Thymus (tissue), 11 donors: ENCODE data around the gene MROH7. TPM values are rescaled to one million over a fixed set of nuclear protein-coding genes. Genes with fewer than 3 reads are reported as not detected.

Source experiments
- DNase-seq, 9 donors: peaks; one replicate each; pipeline ENCODE4 v3.0.0-alpha.2; 2013; ENCODE audit warnings: low spot score in 9 of 9, low read depth in 6 of 9, missing footprints in 1 of 9
- H3K27ac ChIP-seq, 2 donors: one replicate each; pipeline ENCODE4 v1.5.1; 2013; ENCODE audit warnings: control low read depth in 1 of 2, low read depth in 1 of 2, low read length in 1 of 2, mild to moderate bottlenecking in 1 of 2, moderate library complexity in 1 of 2
- H3K27me3 ChIP-seq, 2 donors: one replicate each; pipeline ENCODE4 v1.5.1; 2013; ENCODE audit warnings: low read length in 1 of 2; ENCODE audit not compliant: control insufficient read depth in 2 of 2, insufficient read depth in 1 of 2
- H3K36me3 ChIP-seq, 2 donors: one replicate each; pipeline ENCODE4 v1.5.1; 2013; ENCODE audit warnings: low read length in 1 of 2, mild to moderate bottlenecking in 1 of 2, moderate library complexity in 1 of 2; ENCODE audit not compliant: control insufficient read depth in 2 of 2, insufficient read depth in 2 of 2
- H3K4me1 ChIP-seq, 2 donors: one replicate each; pipeline ENCODE4 v1.5.1; 2013; ENCODE audit warnings: low read length in 2 of 2; ENCODE audit not compliant: control insufficient read depth in 2 of 2, insufficient read depth in 2 of 2
- H3K4me3 ChIP-seq, 2 donors: one replicate each; pipeline ENCODE4 v1.5.1; 2013; ENCODE audit warnings: low read length in 2 of 2, control low read depth in 1 of 2, mild to moderate bottlenecking in 1 of 2
- H3K9me3 ChIP-seq, 2 donors: one replicate each; pipeline ENCODE4 v1.5.1; 2013; ENCODE audit warnings: low read length in 1 of 2, mild to moderate bottlenecking in 1 of 2; ENCODE audit not compliant: control insufficient read depth in 2 of 2, insufficient read depth in 1 of 2
- WGBS: extraction: QIAGEN DNeasy Blood & Tissue Kit; methylation state at CpG from one replicate; pipeline ENCODE4 v1.1.7; 2013; 5-methylcytosine and 5-hydroxymethylcytosine counted together
- polyA plus RNA-seq: library from polyadenylated mRNA; stranded (reverse); fragments of 200-250 nt; gene quantifications from one replicate; pipeline ENCODE4 v1.2.3, GENCODE V29; 2013
- total RNA-seq: library from RNA; stranded (reverse); fragments of 120-200 nt; gene quantifications from one replicate; pipeline ENCODE4 v1.2.4, GENCODE V29; 2013
- donor health status: healthy.

The MROH7 gene
- total and polyA plus RNA-seq, 2 donors = 0.24 to 1.1 TPM

GRCh38 chr1:54699936-54700525 is 58.4 kb downstream of the MROH7 start:
- H3K9me3 ChIP-seq = no peaks in the 10 kb centered on the region
- H3K36me3 ChIP-seq = no peaks in the 10 kb centered on the region
- 95% methylated on average over 11 of the region's 11 CpGs for WGBS
- H3K4me1 ChIP-seq = no peaks in the 10 kb centered on the region
- no peaks in the 10 kb centered on the region for H3K27me3 ChIP-seq
- DNase-seq = no peak
- H3K27ac ChIP-seq = no peak overlapping the region
- H3K4me3 ChIP-seq = no peak overlapping the region

- Histone ChIP-seq H3K9me3 (no peaks in the 10 kb centered on the region), H3K36me3 (no peaks in the 10 kb centered on the region), H3K4me1 (no peaks in the 10 kb centered on the region), H3K4me3 (no peak overlapping the region), H3K27me3 (no peaks in the 10 kb centered on the region), H3K27ac (no peak overlapping the region)
- WGBS = 97% methylated on average over 9 of the region's 9 CpGs
- DNase-seq = no peak
Measured at GRCh38 chr1:54701066-54701465, 59.5 kb downstream of the MROH7 start.

DNA sequence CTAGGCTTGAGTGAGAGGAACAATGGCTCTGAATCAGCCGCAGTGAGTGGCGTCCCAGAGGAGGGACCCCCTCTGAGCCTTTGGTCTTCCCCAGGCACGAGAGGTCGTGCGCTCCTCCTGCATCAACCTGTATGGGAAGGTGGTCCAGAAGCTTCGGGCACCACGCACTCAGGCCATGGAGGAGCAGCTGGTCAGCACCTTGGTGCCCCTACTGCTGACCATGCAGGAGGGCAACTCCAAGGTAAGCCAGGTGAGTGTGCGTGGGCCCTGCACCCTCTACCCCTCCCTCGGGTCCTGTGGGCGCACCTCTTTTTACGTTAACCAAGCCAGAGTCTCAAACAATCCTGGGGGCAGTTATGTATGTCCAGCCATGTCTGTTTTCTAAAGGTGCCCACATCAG is 60.4 kb downstream of the MROH7 start:
- Histone ChIP-seq H3K4me3 (no peak overlapping the region), H3K9me3 (no peaks in the 10 kb centered on the region), H3K4me1 (no peaks in the 10 kb centered on the region), H3K27ac (no peak overlapping the region), H3K36me3 (no peaks in the 10 kb centered on the region), H3K27me3 (no peaks in the 10 kb centered on the region)
- whole genome bisulfite sequencing = 96% methylated on average over 11 of the region's 11 CpGs
- no peak for DNase-seq

DNA sequence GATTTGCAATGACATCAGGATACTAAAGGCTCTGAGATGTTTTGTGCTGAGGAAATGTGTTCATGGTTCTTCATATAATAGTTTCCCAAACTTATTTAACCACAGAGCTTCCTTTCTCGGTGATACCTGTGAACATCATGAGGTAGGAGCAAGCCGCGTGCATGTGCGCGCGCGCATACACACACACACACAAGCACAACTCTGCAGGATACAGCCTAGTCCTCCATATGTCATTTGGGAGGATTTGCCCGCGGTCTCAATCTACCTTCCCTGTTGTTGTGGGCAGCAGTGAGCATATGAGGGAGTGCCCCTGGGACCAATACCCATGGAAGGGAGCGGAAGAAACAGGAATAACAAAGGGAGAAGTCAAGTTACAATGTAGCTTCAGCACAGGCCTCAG is 61.9 kb downstream of the MROH7 start:
- Histone ChIP-seq H3K27me3 (no peaks in the 10 kb centered on the region), H3K27ac (no peak overlapping the region), H3K4me3 (no peak overlapping the region), H3K4me1 (no peaks in the 10 kb centered on the region), H3K9me3 (no peaks in the 10 kb centered on the region), H3K36me3 (no peaks in the 10 kb centered on the region)
- 94% methylated on average over 10 of the region's 10 CpGs for WGBS
- no peak for DNase-seq

DNA sequence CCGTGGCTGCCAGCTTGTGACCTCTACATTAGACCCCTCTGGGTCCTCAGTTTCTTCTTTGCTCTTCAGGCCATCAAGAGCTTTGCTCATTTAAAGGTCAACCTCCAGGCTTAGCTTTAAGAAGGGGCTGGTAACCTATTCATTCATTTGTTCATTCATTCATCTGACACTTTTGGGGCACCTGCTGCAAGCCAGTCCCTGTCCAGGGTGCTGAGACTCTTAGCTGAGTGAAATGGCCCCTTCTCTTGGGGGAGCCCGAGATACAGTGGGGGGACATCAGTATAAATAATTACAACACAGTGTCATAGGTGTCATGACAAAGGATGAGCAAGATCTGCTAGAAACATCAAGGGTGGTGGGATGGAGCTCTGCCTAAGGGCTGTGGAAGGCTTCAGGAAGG is 63.6 kb downstream of the MROH7 start:
- no peak for DNase-seq
- Histone ChIP-seq H3K27ac (no peak overlapping the region), H3K9me3 (no peaks in the 10 kb centered on the region), H3K27me3 (no peaks in the 10 kb centered on the region), H3K4me1 (no peaks in the 10 kb centered on the region), H3K36me3 (no peaks in the 10 kb centered on the region), H3K4me3 (no peak overlapping the region)
- WGBS = 87% methylated on average over 2 of the region's 2 CpGs

DNA sequence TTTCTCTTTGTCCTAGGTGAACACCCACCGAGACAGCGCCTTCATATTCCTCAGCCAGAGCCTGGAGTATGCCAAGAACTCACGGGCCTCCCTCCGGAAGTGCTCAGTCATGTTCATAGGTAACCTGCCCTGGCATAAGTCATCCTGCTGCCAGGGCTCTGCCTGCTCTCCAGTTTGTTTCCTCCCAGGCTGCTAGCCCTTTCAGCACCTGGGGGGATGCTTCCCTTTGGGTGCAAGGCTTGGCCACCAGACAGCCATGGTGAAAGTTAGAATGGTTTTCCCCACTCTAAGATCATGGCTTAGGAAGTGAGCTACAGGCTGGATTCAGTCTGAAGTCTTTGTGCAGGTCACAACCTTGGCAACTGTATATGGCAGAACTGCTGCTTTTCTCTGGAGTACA is 64.8 kb downstream of the MROH7 start:
- Histone ChIP-seq H3K4me3 (no peak overlapping the region), H3K27me3 (no peaks in the 10 kb centered on the region), H3K9me3 (no peaks in the 10 kb centered on the region), H3K36me3 (no peaks in the 10 kb centered on the region), H3K4me1 (no peaks in the 10 kb centered on the region), H3K27ac (no peak overlapping the region)
- DNase-seq = no peak
- 98% methylated on average over 4 of the region's 4 CpGs for WGBS

DNA sequence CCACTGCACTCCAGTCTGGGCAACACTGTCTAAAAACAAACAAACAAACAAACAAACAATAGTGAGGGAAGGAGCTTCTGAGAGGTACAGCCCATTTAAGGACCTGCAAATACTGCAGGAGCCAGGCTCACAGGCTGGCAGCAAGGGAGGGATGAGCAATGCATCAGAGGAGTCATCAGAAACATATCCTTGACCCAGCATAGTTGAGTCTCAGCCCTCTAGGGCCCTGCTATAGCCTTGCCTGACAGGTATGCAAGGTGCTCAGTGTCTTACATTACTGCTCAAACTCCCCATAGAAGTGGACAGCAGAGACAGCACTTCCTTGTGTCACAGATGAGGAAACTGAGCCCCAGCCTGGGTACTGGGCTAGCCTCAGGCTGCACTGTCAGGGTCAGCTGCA is 66.8 kb downstream of the MROH7 start:
- Histone ChIP-seq H3K4me1 (no peaks in the 10 kb centered on the region), H3K36me3 (no peaks in the 10 kb centered on the region), H3K4me3 (no peak overlapping the region), H3K27me3 (no peaks in the 10 kb centered on the region), H3K27ac (no peak overlapping the region), H3K9me3 (no peaks in the 10 kb centered on the region)
- no peak for DNase-seq

- Histone ChIP-seq H3K27ac (no peak overlapping the region), H3K36me3 (no peaks in the 10 kb centered on the region), H3K4me3 (no peak overlapping the region), H3K9me3 (no peaks in the 10 kb centered on the region), H3K4me1 (no peaks in the 10 kb centered on the region), H3K27me3 (no peaks in the 10 kb centered on the region)
- no peak for DNase-seq
- WGBS = 95% methylated on average over 8 of the region's 8 CpGs
Measured at GRCh38 chr1:54709547-54710292, 68.1 kb downstream of the MROH7 start.

GRCh38 chr1:54710434-54710833 is 68.8 kb downstream of the MROH7 start:
- no peak overlapping the region for H3K4me3 ChIP-seq
- no peaks in the 10 kb centered on the region for H3K36me3 ChIP-seq
- no peaks in the 10 kb centered on the region for H3K9me3 ChIP-seq
- H3K27ac ChIP-seq = no peak overlapping the region
- no peak for DNase-seq
- H3K27me3 ChIP-seq = no peaks in the 10 kb centered on the region
- peaks cover 3 to 5% of the 10 kb centered on the region in 2 donors for H3K4me1 ChIP-seq
- WGBS = 97% methylated on average over 3 of the region's 3 CpGs
